HG03378 (cell line): ENCODE data around the gene ZNF76.

Experiments used
- ATAC-seq: cut with Tn5 transposase; IDR thresholded peaks from one replicate; pipeline ENCODE4 v1.9.1; 2021; ENCODE audit warnings: mild to moderate bottlenecking, moderate library complexity; ENCODE audit not compliant: unreplicated experiment

The ZNF76 gene

DNA sequence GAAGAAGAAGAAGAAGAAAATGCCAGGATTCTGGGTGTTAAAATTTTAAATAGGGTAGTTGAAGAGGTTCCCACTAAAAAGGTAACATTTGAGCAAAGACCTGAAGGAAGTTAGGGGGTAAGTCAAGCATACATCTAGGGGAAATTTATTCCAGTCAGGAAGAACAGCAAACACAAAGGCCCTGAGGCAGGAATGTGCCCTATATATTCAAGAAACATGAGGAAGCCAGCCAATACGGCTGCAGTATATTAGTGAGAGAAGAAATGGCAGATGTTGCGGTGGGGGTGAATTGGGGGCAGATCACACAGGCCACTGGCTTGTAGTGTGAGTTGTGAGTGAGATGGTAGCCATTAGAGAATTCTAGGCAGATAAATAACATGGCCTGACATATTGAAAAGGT is 6.0 kb downstream of the ZNF76 start:
- ATAC-seq: no peak

DNA sequence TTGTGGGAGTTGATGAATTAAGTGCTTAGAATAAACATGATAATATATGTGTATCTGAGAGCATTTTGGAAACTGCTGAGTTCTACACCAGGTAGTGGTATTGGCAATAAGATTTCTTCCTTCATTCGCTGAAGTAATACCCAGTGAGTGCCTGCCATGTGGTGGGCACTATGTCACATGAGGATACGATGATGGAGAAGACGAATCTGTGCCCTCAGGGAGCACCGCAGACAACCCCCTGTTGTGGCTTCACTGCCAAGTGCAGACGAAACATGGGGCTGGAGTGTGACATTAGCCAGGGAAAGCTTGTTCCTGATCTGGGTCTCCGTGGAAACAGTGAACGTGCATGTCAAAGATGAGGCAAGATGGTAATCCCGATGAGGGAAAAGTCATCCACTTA is 7.9 kb downstream of the ZNF76 start:
- no peak for ATAC-seq

DNA sequence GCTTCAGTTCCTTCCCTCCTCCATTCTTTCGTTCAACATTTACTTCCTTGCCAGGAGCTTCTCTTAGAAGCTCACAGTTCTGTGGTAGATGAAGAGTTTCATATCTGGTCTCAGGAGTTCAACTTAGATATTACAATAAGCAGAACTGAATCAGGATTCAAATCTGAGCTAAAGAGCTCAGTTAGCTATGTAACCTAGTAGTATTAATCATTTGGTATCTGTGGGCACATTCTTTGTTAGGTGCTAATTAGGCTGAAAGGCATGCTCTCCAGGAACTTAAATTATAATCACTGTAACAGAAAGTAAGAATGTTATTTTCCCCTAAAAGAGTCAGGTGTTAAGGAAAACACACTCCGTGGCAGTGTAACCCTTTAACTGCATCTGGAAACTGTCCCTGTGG is 8.4 kb downstream of the ZNF76 start:
- no peak for ATAC-seq

DNA sequence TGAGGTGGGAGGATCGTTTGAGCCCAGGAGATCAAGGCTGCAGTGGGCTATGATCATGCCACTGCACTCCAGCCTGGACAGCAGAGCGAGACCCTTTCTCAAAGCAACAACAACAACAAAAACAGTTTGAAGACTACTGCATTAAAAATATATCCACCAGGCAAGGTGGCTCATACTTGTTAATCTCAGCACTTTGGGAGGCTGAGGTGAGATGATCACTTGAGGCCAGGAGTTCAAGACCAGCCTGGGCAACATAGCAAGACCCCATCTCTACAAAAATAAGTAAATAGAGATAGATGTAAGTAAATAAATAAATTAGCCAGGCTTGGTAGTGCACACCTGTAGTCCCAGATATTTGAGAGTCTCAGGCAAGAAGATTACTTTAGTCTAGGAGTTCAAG is 12.5 kb downstream of the ZNF76 start:
- ATAC-seq: no peak

DNA sequence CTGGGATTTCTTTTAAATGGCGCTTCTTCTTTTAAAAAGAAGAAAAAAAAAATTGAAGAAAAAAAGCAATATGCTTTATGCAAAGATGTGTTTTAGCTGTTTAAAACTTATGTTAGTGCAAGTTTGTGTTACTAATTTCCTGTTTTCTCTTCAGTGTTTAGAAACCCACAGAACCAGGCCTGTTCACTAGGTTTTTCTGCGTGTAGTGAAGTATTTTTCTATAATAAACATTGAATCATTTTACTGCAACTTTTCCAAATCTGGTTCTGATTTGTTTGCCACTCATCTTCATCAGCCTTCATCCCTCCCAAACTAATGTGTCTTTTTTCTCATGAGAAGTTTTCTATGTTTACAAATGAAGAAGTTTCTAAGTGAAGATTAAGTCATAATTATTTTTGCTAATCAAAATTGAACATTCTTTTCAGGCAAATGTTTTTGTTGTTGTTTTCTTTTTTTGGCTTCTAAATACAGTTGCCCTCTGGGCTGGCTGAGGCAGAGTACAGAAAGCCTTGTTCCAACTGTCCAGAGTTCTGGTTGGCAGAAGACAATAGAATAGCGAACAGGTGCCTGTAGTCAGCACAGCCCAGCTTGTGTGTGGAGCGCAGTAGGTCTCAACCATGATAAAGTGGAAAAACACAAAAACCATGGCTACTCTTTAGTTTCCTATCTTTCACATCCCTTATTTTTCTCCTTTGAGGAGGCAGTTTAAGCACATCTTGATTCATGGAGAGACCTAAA is 14.5 kb downstream of the ZNF76 start:
- no peak for ATAC-seq

DNA sequence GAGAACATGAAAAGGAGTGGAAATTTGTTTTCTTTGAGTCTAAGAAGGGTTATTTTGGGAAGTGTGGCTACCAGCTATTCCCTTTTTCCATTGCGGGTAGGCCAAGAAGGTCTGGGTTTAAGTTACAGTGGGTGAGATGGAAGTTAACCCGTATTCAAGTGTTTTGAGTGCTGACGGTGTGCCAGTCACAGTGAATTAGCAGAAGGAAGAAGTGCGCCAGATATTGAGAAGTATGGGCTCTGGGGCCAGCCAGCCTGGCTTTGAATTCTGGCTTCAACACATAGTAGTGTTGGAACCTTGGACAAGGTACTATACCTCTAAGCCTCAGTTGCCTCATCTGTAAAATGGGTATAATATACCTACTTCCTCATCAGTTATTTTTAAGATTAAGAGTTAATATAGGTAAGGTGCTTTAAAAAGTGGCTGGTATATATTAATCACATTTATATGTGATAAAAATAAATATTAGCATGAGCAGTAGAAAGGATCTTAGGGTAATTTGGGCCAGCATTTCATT is 16.3 kb downstream of the ZNF76 start:
- no peak for ATAC-seq

DNA sequence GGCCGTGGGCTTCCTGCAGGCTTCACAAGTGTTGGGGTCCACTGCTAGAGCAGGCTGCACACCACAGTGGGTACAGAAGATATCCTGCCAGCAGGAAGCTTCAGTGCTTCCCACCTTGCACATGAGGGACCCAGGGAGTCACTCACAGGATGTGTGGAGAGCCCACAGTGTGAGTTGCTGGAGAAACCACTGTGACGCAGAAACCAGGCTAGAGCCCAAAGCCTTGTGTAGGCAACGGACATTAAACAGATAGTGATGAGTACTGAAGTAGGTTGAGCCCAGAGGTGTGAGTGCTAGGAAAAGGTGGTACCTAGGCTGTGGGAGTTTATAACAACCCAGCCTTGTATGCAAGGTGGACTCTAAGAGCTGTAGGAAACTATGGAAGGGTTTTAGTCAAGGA is 19.2 kb downstream of the ZNF76 start:
- no peak for ATAC-seq

DNA sequence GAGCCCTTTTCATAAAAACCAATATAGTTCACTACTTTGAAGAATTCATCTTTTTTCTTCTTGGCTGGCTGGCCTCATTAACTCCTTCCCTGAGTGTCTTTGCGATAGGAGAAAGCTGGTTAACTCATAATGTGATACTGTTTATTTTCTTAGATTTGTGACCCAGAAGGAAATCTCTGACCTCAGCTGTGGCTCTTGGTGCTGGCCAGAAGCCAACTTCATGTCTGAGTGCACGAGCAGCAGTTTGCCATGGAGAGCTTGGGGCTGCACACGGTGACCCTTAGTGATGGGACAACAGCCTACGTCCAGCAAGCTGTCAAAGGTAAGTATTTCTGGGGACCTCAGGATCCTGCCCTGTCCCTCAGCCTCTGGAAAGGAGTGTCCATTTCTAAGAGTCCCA is 21.4 kb downstream of the ZNF76 start:
- ATAC-seq: no peak

DNA sequence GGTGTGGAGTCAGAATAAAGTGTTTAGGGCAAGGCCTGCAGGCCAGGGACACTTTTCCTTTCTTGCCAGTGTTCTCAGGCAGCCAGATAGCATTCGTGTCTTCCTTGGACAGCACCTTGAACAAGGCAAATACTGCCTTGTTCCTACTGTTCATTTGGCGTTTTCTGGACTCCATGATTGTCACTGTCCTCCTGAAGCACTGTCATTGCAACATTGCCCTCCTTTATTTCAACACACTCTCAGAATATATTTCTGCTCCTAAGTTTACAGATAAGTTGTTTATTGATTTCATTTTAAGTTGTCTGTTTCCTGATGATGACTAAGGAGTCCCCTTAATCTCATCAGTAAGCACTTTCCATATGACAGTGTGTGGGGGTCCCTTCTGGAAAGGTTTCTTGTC is 22.9 kb downstream of the ZNF76 start:
- ATAC-seq: no peak

DNA sequence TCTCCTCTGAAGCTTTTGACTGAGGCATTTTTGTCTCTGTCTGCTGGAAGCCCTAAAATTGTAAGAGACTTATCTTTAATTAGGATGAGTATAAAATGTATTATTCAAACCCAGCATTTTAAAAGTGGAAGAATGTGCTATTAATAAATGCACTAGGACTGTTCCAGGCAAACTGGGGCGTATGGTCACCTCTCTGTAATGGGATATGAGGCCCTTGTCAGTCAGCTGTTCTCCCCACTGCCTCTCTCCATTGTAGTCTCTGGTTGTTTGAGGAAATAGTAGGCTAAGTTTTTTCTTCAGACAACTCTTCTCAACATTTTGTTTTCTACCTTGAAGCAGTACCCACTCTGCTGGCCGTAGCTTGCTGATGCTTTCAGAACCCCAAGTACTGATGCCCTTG is 23.8 kb downstream of the ZNF76 start:
- no peak for ATAC-seq

DNA sequence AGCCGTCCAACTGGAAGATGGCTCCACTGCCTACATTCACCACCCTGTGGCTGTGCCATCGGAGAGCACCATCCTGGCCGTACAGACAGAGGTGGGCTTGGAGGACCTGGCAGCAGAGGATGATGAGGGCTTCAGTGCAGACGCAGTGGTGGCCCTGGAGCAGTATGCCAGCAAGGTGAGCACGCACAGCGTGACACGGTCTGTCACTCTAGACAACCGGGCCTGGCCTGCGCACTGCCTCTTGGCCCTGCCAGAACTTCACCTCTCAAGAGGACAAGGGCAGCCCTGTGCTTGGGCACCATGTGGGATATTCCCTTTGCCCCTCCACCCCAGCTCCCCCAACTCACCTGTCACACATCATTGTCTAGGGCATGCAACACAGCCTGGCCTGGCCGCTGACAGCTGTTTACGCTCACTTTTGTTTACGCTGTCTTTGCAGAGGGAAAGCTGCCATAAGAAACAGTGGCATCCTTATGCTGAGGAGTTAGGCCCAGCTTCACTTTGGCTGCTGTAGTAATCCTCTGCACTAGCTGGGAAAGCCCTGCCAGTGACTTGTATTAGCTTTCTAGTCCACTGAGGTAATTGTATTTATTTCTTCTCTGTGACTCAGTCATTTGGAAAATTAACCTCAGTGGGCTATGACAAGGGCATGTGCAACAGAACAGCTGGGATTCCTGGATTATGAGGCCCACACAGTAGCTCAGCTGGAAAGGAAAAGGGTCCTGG is 28.3 kb downstream of the ZNF76 start:
- ATAC-seq: no peak

DNA sequence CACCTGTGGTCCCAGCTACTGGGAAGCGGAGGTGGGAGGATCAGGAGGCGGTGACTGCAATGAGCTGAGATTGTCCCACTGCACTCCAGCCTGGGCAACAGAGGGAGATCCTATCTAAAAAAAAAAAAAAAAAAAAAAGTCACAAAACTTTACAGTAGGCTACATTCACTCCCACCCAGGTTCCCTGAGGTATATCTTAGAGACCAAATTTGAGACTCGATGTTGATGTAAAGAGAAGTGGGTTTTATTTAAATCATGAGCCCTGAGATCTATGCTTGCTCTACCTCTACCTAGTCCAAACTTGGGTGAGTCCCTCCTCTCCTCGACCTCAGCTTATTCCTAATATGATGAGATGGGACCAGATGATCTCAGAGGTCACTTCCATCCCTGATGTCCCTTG is 29.3 kb downstream of the ZNF76 start:
- no peak for ATAC-seq

DNA sequence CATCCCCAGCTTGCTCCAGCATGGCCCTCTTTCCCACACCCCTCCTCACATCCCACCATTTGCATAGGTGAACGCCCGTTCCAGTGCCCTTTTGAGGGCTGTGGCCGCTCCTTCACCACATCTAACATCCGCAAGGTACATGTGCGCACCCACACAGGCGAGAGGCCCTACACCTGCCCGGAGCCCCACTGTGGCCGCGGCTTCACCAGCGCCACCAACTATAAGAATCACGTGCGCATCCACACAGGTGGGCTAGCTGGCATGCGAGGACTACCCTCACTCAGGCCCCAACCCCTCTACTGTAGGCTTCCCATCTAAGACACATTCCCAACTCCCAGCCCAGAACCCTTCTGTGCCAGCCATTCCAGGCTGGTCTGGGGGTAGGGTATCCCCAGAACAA is 32.0 kb downstream of the ZNF76 start:
- no peak for ATAC-seq

DNA sequence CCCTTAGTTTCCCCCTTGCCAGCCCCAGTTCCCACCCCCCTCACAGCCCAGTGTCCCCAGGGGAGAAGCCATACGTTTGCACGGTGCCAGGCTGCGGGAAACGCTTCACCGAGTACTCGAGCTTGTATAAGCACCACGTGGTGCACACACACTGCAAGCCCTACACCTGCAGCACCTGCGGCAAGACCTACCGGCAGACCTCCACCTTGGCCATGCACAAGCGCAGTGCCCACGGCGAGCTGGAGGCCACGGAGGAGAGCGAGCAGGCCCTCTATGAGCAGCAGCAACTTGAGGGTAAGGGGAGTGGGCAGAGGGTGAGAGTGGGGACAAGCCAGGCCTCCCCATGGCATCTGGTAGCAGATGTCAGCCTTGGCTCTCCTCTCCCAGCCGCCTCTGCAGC is 33.0 kb downstream of the ZNF76 start:
- no peak for ATAC-seq

DNA sequence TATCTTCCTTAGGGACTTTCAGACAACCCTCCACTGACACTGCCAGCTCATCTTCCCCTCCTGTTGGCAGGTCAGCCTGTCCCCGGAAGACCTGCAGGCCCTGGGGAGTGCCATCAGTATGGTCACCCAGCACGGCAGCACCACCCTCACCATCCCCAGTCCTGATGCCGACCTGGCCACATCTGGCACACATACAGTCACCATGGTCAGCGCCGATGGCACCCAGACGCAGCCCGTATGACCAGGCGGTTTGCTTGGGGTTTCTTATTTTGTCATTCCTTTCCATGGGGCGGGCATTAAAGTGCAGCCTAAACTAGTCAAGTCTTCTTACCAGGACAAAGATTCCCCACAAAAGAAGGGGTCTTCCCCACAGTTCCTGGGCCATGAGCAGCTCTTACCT is 34.1 kb downstream of the ZNF76 start:
- ATAC-seq: no peak

DNA sequence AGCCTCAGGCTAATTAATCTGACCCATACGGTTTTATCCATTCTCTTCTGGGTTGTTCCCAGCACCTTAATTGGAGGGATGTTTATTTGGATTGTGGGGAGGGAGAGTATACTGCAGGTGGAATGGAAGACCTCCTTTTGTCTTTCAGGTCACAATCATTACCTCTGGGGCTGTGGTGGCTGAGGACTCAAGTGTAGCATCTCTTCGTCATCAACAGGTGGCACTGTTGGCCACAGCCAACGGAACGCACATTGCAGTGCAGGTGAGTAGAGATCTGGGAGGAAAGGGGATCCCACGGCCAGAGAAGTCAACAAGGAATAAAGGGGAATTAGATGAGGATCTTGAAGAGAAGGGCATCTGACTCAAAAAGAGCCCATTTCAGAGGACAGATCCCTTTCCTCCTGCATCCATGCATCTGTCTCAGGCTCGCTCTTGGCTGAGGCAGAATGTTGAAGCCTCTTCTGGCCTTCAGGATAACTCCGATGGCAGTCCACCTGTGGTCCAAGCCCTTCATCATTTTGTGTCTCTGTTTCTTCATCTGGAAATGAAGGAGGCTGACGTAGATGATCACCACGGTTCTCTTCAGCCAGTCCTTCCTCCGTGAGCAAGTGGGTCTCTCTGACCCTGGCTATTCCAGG is 34.9 kb downstream of the ZNF76 start:
- ATAC-seq: no peak

DNA sequence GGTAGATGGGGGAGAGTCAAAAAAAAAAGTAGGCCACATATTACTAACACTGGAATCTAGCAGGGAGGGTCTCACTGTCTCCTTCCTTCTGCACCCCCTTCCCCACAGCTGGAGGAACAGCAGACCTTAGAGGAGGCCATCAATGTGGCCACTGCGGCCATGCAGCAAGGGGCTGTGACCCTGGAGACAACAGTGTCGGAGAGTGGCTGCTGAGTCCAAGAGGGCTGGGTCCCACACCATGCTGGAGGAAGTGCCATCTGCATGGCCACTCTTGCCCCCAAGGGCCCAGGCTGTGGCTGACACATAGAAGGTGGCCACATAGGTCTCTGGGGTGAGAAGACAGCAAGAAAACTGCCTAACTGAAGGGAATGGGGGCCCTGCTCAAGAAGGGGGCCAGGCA is 35.5 kb downstream of the ZNF76 start:
- ATAC-seq: no peak

DNA sequence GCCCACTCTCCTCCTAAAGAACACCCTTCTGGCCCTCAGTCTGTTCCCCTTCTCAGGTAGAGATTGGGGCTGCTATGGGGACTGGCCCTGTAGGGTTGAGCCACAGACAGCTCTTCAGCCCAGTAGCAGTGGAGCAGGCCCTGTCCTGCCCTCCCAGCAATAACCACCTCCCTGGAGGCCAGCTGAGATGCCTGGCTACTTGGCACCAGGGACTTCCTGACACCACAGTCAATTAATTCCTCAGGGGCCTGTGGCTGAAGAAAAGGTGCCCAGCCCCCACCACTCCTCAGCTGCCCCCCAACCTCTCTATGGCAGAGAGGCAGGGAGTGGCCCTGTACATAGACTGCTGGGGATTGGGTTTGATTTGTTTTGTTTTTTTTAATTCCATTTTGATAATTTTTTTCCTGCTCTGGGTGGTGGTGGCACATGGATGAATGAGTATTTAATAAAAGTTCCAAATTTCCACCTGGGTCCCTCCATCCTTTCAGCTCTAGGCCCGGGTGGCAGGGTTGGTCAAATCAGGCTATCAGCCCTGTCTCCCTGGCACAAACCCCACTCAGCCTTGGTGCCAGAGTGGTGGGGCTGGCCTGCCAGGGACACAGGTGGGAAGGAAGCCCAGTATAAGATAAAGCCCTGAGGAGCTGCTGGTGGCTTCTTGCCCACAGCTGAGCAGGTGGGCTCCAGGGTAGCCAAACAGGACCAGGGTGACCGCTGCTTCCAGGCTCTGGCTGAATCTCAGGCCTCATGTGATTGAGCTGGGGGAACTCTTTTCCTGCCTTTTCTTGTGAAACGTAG is 36.2 kb downstream of the ZNF76 start:
- no peak for ATAC-seq

DNA sequence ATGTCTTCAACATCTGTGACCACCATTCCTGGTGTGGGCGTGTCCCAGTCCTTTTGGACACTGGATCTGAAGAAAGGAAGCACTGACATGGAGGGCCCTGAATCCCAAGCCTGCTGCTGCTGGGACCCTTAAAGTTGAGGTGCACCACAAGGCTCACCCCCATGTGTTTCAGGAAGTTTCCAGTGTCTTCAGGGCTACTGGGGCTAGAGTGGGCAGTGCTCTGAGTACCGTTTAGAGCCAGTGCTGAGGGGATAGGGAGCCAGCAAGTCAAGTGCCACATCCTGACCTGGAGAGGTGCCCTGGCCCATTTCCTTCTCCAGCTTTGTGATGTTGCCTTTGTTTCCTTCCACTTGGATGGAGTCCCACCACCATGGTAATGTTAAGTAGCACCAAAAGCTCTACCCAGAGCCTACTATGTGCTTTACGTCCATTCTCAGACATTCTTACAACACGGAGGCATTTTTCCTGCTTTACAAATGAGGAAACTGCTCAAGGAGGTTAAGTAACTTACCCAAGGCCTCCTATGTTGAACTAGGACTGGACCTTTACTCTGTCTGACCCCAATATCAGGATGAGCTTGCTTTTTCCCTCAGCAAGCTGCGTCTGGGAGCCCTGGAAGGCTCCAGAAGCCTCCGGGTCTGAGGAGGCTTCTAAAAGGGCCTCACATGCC is 37.5 kb downstream of the ZNF76 start:
- ATAC-seq: no peak

DNA sequence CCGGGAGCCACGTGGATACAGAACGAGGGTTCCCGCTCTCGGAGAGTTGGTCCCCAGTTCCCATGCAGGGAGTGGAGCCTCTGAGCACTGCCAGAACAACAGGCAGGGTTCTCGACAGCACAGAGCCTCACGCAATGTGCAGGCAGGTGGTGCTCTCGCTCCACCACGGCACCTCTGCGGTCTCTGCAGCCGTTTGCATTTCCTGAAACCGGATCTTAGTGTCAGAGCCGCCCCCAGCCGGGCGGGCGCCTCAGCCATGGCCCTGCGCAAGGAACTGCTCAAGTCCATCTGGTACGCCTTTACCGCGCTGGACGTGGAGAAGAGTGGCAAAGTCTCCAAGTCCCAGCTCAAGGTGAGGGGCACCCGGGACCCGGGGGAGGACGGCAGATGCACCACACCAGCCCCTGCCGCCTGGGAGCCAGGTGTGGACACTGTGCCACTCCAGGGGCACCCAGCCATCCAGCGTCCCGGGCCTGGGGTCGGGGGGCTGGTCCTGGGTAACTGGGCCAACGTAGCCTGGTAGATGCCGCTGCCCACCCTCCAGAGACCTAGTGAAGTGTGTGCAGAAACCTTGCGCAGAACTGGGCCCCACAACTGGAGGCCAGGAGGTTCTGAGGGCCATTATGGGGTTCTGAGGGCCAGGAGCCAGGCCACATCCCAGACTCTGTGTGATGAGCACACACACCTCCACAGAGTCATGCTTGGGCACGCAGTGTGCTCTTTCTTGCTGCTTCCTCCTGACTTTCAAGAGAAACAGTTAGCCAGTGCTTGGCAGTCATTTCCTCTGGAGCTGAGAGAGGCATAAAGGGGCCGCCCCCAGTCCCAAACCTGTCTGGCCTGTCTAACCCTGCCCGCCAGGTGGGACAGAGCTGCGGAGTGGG is 38.3 kb downstream of the ZNF76 start, which contains the start of gene DEF6:
DEF6 (plus strand) TSS at position 218 of the 881 bp plus-strand sequence; CDS start at position 257, 39 bp downstream.
- peak; percentile 52 for ATAC-seq
